Measurements from ENCODE around the gene SYNE4. TPM values are rescaled to one million over a fixed set of nuclear protein-coding genes. Genes with fewer than 3 reads are reported as not detected.

The SYNE4 gene
- total and polyA plus RNA-seq, 2 of the 13 experiments (the other 11 are each of a cell fraction or from before 2014, with no cell fraction given) = 13.7 to 23.0 TPM

GRCh38 chr19:36054119-36054732 lies 45.6 kb upstream of the SYNE4 start, which contains the start of gene THAP8 (continued):
- TF ChIP-seq, protein P1, sequence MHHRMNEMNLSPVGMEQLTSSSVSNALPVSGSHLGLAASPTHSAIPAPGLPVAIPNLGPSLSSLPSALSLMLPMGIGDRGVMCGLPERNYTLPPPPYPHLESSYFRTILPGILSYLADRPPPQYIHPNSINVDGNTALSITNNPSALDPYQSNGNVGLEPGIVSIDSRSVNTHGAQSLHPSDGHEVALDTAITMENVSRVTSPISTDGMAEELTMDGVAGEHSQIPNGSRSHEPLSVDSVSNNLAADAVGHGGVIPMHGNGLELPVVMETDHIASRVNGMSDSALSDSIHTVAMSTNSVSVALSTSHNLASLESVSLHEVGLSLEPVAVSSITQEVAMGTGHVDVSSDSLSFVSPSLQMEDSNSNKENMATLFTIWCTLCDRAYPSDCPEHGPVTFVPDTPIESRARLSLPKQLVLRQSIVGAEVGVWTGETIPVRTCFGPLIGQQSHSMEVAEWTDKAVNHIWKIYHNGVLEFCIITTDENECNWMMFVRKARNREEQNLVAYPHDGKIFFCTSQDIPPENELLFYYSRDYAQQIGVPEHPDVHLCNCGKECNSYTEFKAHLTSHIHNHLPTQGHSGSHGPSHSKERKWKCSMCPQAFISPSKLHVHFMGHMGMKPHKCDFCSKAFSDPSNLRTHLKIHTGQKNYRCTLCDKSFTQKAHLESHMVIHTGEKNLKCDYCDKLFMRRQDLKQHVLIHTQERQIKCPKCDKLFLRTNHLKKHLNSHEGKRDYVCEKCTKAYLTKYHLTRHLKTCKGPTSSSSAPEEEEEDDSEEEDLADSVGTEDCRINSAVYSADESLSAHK (CRISPR knock-in tag; IDR thresholded peaks at IDR 0.05; ENCODE audit: borderline replicate concordance) = no peak
- 0 out of 2 replicates have a peak, but pooled peaks have one; percentile 18 for TF ChIP-seq ZBTB7A (CRISPR knock-in tag; IDR thresholded peaks at IDR 0.05)
- TF ChIP-seq CREB1 (IDR thresholded peaks at IDR 0.05) = peak; percentile 96
- TF ChIP-seq CREB1 (CRISPR knock-in tag; IDR thresholded peaks at IDR 0.05) = peak; percentile 89
- TF ChIP-seq ETS1 (CRISPR knock-in tag; IDR thresholded peaks at IDR 0.05) = no peak
- TF ChIP-seq, protein P2, sequence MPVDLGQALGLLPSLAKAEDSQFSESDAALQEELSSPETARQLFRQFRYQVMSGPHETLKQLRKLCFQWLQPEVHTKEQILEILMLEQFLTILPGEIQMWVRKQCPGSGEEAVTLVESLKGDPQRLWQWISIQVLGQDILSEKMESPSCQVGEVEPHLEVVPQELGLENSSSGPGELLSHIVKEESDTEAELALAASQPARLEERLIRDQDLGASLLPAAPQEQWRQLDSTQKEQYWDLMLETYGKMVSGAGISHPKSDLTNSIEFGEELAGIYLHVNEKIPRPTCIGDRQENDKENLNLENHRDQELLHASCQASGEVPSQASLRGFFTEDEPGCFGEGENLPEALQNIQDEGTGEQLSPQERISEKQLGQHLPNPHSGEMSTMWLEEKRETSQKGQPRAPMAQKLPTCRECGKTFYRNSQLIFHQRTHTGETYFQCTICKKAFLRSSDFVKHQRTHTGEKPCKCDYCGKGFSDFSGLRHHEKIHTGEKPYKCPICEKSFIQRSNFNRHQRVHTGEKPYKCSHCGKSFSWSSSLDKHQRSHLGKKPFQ (CRISPR knock-in tag; IDR thresholded peaks at IDR 0.05; ENCODE audit: insufficient replicate concordance) = peak; percentile 89
- TF ChIP-seq ZNF841 (CRISPR knock-in tag; IDR thresholded peaks at IDR 0.05; ENCODE audit: borderline replicate concordance) = no peak
- no peak for TF ChIP-seq SP140L (CRISPR knock-in tag; IDR thresholded peaks at IDR 0.05; ENCODE audit: borderline replicate concordance)
- no peak for TF ChIP-seq MLXIP (CRISPR knock-in tag; IDR thresholded peaks at IDR 0.05; ENCODE audit: borderline replicate concordance)
- TF ChIP-seq ZBTB7B (CRISPR knock-in tag; IDR thresholded peaks at IDR 0.05) = peak; percentile 24; the same call in 1 of the 2 replicates
- TF ChIP-seq PRMT3 (CRISPR knock-in tag; IDR thresholded peaks at IDR 0.05; ENCODE audit: borderline replicate concordance, low read depth) = peak; percentile 31; the same call in 1 of the 2 replicates
- TF ChIP-seq CCAR2 (optimal IDR thresholded peaks at IDR 0.05; ENCODE audit: low read depth, low read length) = no peak
- peak in 1 of 2 experiments; percentile 75; a peak in 2 of 4 replicates for TF ChIP-seq KLF16 (CRISPR knock-in tag; IDR thresholded peaks at IDR 0.05)
- TF ChIP-seq TMF1 (CRISPR knock-in tag; IDR thresholded peaks at IDR 0.05; ENCODE audit: low read depth) = no peak
- TF ChIP-seq MIER2 (CRISPR knock-in tag; IDR thresholded peaks at IDR 0.05) = peak; percentile 53; the same call in 1 of the 2 replicates
- TF ChIP-seq DR1 (CRISPR knock-in tag; IDR thresholded peaks at IDR 0.05) = peak; percentile 66; the same call in 1 of the 2 replicates
- TF ChIP-seq, protein P3, sequence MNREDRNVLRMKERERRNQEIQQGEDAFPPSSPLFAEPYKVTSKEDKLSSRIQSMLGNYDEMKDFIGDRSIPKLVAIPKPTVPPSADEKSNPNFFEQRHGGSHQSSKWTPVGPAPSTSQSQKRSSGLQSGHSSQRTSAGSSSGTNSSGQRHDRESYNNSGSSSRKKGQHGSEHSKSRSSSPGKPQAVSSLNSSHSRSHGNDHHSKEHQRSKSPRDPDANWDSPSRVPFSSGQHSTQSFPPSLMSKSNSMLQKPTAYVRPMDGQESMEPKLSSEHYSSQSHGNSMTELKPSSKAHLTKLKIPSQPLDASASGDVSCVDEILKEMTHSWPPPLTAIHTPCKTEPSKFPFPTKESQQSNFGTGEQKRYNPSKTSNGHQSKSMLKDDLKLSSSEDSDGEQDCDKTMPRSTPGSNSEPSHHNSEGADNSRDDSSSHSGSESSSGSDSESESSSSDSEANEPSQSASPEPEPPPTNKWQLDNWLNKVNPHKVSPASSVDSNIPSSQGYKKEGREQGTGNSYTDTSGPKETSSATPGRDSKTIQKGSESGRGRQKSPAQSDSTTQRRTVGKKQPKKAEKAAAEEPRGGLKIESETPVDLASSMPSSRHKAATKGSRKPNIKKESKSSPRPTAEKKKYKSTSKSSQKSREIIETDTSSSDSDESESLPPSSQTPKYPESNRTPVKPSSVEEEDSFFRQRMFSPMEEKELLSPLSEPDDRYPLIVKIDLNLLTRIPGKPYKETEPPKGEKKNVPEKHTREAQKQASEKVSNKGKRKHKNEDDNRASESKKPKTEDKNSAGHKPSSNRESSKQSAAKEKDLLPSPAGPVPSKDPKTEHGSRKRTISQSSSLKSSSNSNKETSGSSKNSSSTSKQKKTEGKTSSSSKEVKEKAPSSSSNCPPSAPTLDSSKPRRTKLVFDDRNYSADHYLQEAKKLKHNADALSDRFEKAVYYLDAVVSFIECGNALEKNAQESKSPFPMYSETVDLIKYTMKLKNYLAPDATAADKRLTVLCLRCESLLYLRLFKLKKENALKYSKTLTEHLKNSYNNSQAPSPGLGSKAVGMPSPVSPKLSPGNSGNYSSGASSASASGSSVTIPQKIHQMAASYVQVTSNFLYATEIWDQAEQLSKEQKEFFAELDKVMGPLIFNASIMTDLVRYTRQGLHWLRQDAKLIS (CRISPR knock-in tag; IDR thresholded peaks at IDR 0.05) = no peak

All from HepG2 (cell line).